Measurements from ENCODE around the gene MNS1. TPM values are rescaled to one million over a fixed set of nuclear protein-coding genes. Genes with fewer than 3 reads are reported as not detected.

MNS1 gene
- polyA plus RNA-seq, 3 donors from 2014 or later = 0.09 TPM; not detected in 2

- Mint-ChIP-seq H3K4me1 (peaks cover 9 to 11% of the 10 kb centered on the region in 2 donors), H3K4me3 (no peak overlapping the region), H3K27me3 (ENCODE audit: low read depth in 3 of 3) (peaks cover 0 to 4% (median 0%) of the 10 kb centered on the region in 3 donors), H3K36me3 (no peaks in the 10 kb centered on the region), H3K27ac (no peak overlapping the region), H3K9me3 (no peaks in the 10 kb centered on the region)
- DNase-seq = no peak
Measured at GRCh38 chr15:56471440-56472069, 6.6 kb upstream of the MNS1 start.

- Mint-ChIP-seq H3K9me3 (no peaks in the 10 kb centered on the region), H3K27ac (no peak overlapping the region), H3K36me3 (no peaks in the 10 kb centered on the region), H3K27me3 (ENCODE audit: low read depth in 3 of 3) (peaks cover 4 to 5% (median 5%) of the 10 kb centered on the region in 3 donors), H3K4me1 (peaks cover 15 to 18% of the 10 kb centered on the region in 2 donors), H3K4me3 (no peak overlapping the region)
- no peak for DNase-seq
Measured at GRCh38 chr15:56469483-56469882, 4.5 kb upstream of the MNS1 start.

GRCh38 chr15:56468401-56468800, 3.5 kb upstream of the MNS1 start:
- DNase-seq = peak in 2 of 3 donors; percentile 0 to 6

GRCh38 chr15:56467616-56468015, 2.7 kb upstream of the MNS1 start:
- H3K4me1 Mint-ChIP-seq = peaks cover 17 to 22% of the 10 kb centered on the region in 2 donors
- H3K9me3 Mint-ChIP-seq = no peaks in the 10 kb centered on the region
- H3K4me3 Mint-ChIP-seq = no peak overlapping the region
- no peaks in the 10 kb centered on the region for H3K36me3 Mint-ChIP-seq
- H3K27ac Mint-ChIP-seq = no peak overlapping the region
- DNase-seq = no peak
- H3K27me3 Mint-ChIP-seq (ENCODE audit: low read depth in 3 of 3) = peaks cover 5 to 8% (median 7%) of the 10 kb centered on the region in 3 donors

More at GRCh38 chr15:56468401-56468800, 3.5 kb upstream of the MNS1 start:
- Mint-ChIP-seq H3K4me1 (peaks cover 17 to 22% of the 10 kb centered on the region in 2 donors), H3K36me3 (no peaks in the 10 kb centered on the region), H3K9me3 (no peaks in the 10 kb centered on the region), H3K27me3 (ENCODE audit: low read depth in 3 of 3) (peaks cover 5 to 8% (median 7%) of the 10 kb centered on the region in 3 donors), H3K27ac (peak overlapping the region; percentile 6 to 76 (median 44)), H3K4me3 (peak overlapping the region; percentile 73 to 86 (median 80))

GRCh38 chr15:56460947-56461346, 4.0 kb downstream of the MNS1 start:
- Mint-ChIP-seq H3K4me1 (peaks cover 8 to 11% of the 10 kb centered on the region in 2 donors), H3K4me3 (no peak overlapping the region), H3K9me3 (no peaks in the 10 kb centered on the region), H3K27me3 (ENCODE audit: low read depth in 3 of 3) (peaks cover 7 to 14% (median 7%) of the 10 kb centered on the region in 3 donors), H3K27ac (no peak overlapping the region), H3K36me3 (no peaks in the 10 kb centered on the region)
- no peak for DNase-seq

GRCh38 chr15:56460071-56460470, 4.9 kb downstream of the MNS1 start:
- Mint-ChIP-seq H3K36me3 (no peaks in the 10 kb centered on the region), H3K27me3 (ENCODE audit: low read depth in 3 of 3) (peaks cover 7 to 14% (median 7%) of the 10 kb centered on the region in 3 donors), H3K4me1 (peaks cover 8 to 10% of the 10 kb centered on the region in 2 donors), H3K4me3 (no peak overlapping the region), H3K27ac (no peak overlapping the region), H3K9me3 (no peaks in the 10 kb centered on the region)
- DNase-seq = no peak

- H3K27ac Mint-ChIP-seq = no peak overlapping the region
- DNase-seq = no peak
- peaks cover 0 to under 1% of the 10 kb centered on the region in 2 donors for H3K4me1 Mint-ChIP-seq
- H3K9me3 Mint-ChIP-seq = no peaks in the 10 kb centered on the region
- peaks cover 0 to 6% (median 3%) of the 10 kb centered on the region in 3 donors for H3K27me3 Mint-ChIP-seq (ENCODE audit: low read depth in 3 of 3)
- no peak overlapping the region for H3K4me3 Mint-ChIP-seq
- H3K36me3 Mint-ChIP-seq = no peaks in the 10 kb centered on the region
Measured at GRCh38 chr15:56459096-56459495, 5.8 kb downstream of the MNS1 start.

- Mint-ChIP-seq H3K4me1 (no peaks in the 10 kb centered on the region), H3K27me3 (ENCODE audit: low read depth in 3 of 3) (peaks cover 0 to 6% (median 3%) of the 10 kb centered on the region in 3 donors), H3K36me3 (no peaks in the 10 kb centered on the region), H3K4me3 (no peak overlapping the region), H3K27ac (no peak overlapping the region), H3K9me3 (no peaks in the 10 kb centered on the region)
- no peak for DNase-seq
Measured at GRCh38 chr15:56456229-56456628, 8.7 kb downstream of the MNS1 start.

GRCh38 chr15:56454836-56455235, 10.1 kb downstream of the MNS1 start:
- H3K9me3 Mint-ChIP-seq = no peaks in the 10 kb centered on the region
- no peak overlapping the region for H3K27ac Mint-ChIP-seq
- H3K4me1 Mint-ChIP-seq = no peaks in the 10 kb centered on the region
- DNase-seq = no peak
- H3K27me3 Mint-ChIP-seq (ENCODE audit: low read depth in 3 of 3) = peaks cover 0 to 6% (median 3%) of the 10 kb centered on the region in 3 donors
- H3K4me3 Mint-ChIP-seq = no peak overlapping the region
- H3K36me3 Mint-ChIP-seq = no peaks in the 10 kb centered on the region

GRCh38 chr15:56445746-56446145, 19.2 kb downstream of the MNS1 start:
- no peaks in the 10 kb centered on the region for H3K27me3 Mint-ChIP-seq (ENCODE audit: low read depth in 3 of 3)
- H3K4me1 Mint-ChIP-seq = no peaks in the 10 kb centered on the region
- H3K36me3 Mint-ChIP-seq = no peaks in the 10 kb centered on the region
- H3K4me3 Mint-ChIP-seq = no peak overlapping the region
- no peaks in the 10 kb centered on the region for H3K9me3 Mint-ChIP-seq
- H3K27ac Mint-ChIP-seq = no peak overlapping the region
- DNase-seq = no peak

GRCh38 chr15:56442354-56442753, 22.6 kb downstream of the MNS1 start:
- Mint-ChIP-seq H3K36me3 (no peaks in the 10 kb centered on the region), H3K4me3 (no peak overlapping the region), H3K9me3 (no peaks in the 10 kb centered on the region), H3K27ac (no peak overlapping the region), H3K4me1 (no peaks in the 10 kb centered on the region), H3K27me3 (ENCODE audit: low read depth in 3 of 3) (peaks cover 0 to 1% (median 0%) of the 10 kb centered on the region in 3 donors)
- no peak for DNase-seq

GRCh38 chr15:56440214-56440770, 24.6 kb downstream of the MNS1 start:
- no peak overlapping the region for H3K27ac Mint-ChIP-seq
- H3K27me3 Mint-ChIP-seq (ENCODE audit: low read depth in 3 of 3) = peaks cover 0 to 3% (median 0%) of the 10 kb centered on the region in 3 donors
- no peaks in the 10 kb centered on the region for H3K4me1 Mint-ChIP-seq
- H3K36me3 Mint-ChIP-seq = no peaks in the 10 kb centered on the region
- no peak for DNase-seq
- no peaks in the 10 kb centered on the region for H3K9me3 Mint-ChIP-seq
- H3K4me3 Mint-ChIP-seq = no peak overlapping the region

GRCh38 chr15:56432304-56432703, 32.6 kb downstream of the MNS1 start:
- Mint-ChIP-seq H3K4me3 (no peak overlapping the region), H3K9me3 (no peaks in the 10 kb centered on the region), H3K27me3 (ENCODE audit: low read depth in 3 of 3) (peaks cover 0 to 5% (median 2%) of the 10 kb centered on the region in 3 donors), H3K4me1 (no peaks in the 10 kb centered on the region), H3K27ac (no peak overlapping the region), H3K36me3 (no peaks in the 10 kb centered on the region)
- no peak for DNase-seq

GRCh38 chr15:56428821-56429458, 36.0 kb downstream of the MNS1 start:
- H3K27me3 Mint-ChIP-seq (ENCODE audit: low read depth in 3 of 3) = peaks cover 0 to 2% (median 0%) of the 10 kb centered on the region in 3 donors
- peak in 2 of 3 donors; percentile 3 to 12 for DNase-seq
- peaks cover 2 to 15% of the 10 kb centered on the region in 2 donors for H3K4me1 Mint-ChIP-seq

More at GRCh38 chr15:56428821-56429458, 36.0 kb downstream of the MNS1 start:
- Mint-ChIP-seq H3K9me3 (peaks cover 0 to 8% (median 4%) of the 10 kb centered on the region in 6 donors), H3K4me3 (no peak overlapping the region), H3K27ac (no peak overlapping the region), H3K36me3 (peaks cover 3 to 5% (median 3%) of the 10 kb centered on the region in 3 donors)

Measured in immature natural killer cell (primary cell).